NT2/D1 (cell line): Measurements from ENCODE around the gene PIP4K2C.

ENCODE experiments used
- DNase-seq: peaks from one replicate; pipeline ENCODE4 v3.0.0-alpha.2; 2011; ENCODE audit warnings: low read depth, low spot score
- H3K27me3 ChIP-seq: 2 replicates; pipeline ENCODE4 v1.6.0; 2011; ENCODE audit warnings: mild to moderate bottlenecking; ENCODE audit not compliant: insufficient read length, insufficient read depth
- H3K36me3 ChIP-seq: 2 replicates; pipeline ENCODE4 v1.6.1; 2011; ENCODE audit warnings: mild to moderate bottlenecking, low read length, mixed read lengths; ENCODE audit not compliant: insufficient read depth, insufficient read length
- H3K4me1 ChIP-seq: 2 replicates; pipeline ENCODE4 v1.5.1; 2011; ENCODE audit not compliant: insufficient read depth, insufficient read length
- H3K4me3 ChIP-seq: 2 replicates; pipeline ENCODE4 v1.5.1; 2011; ENCODE audit warnings: low read depth; ENCODE audit not compliant: insufficient read length
- H3K9ac ChIP-seq: 2 replicates; pipeline ENCODE4 v1.6.0; 2011; ENCODE audit warnings: low read depth; ENCODE audit not compliant: insufficient read length
- H3K9me3 ChIP-seq: 2 replicates; pipeline ENCODE4 v1.5.1; 2011; ENCODE audit warnings: mild to moderate bottlenecking, low read length; ENCODE audit not compliant: insufficient read depth
- SUZ12 ChIP-seq: IDR thresholded peaks from 2 replicates; pipeline ENCODE4 v1.6.1; 2011; ENCODE audit not compliant: insufficient read length, insufficient read depth; ENCODE audit errors: extremely low read depth
- YY1 ChIP-seq: IDR thresholded peaks from 2 replicates; pipeline ENCODE4 v1.6.1; 2011; ENCODE audit not compliant: insufficient read length, insufficient read depth
- ZNF274 ChIP-seq: IDR thresholded peaks from 2 replicates; pipeline ENCODE4 v1.6.1; 2011; ENCODE audit warnings: mild to moderate bottlenecking, low read depth, low read length

Gene PIP4K2C

DNA sequence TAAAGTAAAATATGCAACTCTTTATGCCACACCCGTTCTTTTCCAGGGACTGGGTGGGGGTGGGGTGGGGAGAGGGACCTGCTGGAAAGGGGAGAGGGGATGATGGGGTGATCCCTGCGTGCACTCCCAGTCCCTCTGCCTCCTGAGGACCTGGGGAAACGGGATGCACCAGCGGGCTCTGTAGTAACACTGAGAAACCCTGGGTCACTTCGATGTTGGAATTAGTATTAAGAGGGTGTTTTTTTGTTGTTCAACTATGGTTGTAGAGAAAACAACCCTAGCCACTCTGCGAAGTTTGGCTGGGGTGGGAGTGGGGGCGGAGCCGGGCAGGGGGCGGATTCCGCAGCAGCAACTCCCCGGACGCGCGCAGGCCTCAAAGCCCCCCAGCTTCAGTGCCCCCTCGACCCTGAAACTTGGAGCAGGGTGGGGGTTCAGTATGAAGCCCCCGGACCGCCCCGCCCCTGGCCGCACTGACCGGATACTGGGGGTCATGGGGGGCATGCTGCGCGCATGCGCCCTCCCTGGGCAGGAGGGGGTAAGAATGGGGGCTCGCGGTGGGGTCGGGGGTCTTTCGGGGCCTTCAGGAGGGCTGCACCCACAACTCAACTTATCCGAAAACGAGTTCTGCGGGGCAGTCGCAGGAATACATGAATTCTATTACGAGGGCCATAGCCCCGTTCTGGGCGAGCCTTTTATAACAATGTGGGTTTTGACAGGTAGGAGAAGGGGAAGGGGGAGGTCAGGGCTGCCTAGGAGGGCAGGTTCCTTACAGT lies 19.0 kb downstream of the PIP4K2C start:
- Histone ChIP-seq H3K27me3 (no peaks in the 10 kb centered on the region), H3K9ac (peak overlapping the region; percentile 81), H3K9me3 (no peaks in the 10 kb centered on the region), H3K4me3 (peak overlapping the region; percentile 55), H3K36me3 (peaks cover 49% of the 10 kb centered on the region), H3K4me1 (peaks cover 19% of the 10 kb centered on the region)
- TF ChIP-seq YY1 (no peak), SUZ12 (no peak), ZNF274 (no peak)
- DNase-seq = no peak

- Histone ChIP-seq H3K36me3 (peaks cover 55% of the 10 kb centered on the region), H3K9ac (peak overlapping the region; percentile 81), H3K9me3 (no peaks in the 10 kb centered on the region), H3K4me3 (peak overlapping the region; percentile 55), H3K4me1 (peaks cover 19% of the 10 kb centered on the region), H3K27me3 (no peaks in the 10 kb centered on the region)
- TF ChIP-seq YY1 (no peak), SUZ12 (no peak), ZNF274 (no peak)
- no peak for DNase-seq
These were observed 19.6 kb downstream of the PIP4K2C start for GRCh38 chr12:57610554-57611107.

GRCh38 chr12:57611108-57611826 lies 20.3 kb downstream of the PIP4K2C start, which contains the start of gene ARHGEF25:
TSS of gene ARHGEF25 (plus strand) at chr12:57611435. CDS start at chr12:57611895, 460 bp downstream.
- Histone ChIP-seq H3K27me3 (no peaks in the 10 kb centered on the region), H3K9ac (peak within 1 kb of the TSS; percentile 81), H3K9me3 (no peaks in the 10 kb centered on the region), H3K36me3 (peaks cover 60% of the 10 kb centered on the region), H3K4me1 (peaks cover 19% of the 10 kb centered on the region), H3K4me3 (peak within 1 kb of the TSS; percentile 60)
- DNase-seq = no peak
- TF ChIP-seq YY1 (no peak), SUZ12 (no peak), ZNF274 (no peak)

GRCh38 chr12:57611827-57612710 lies 21.1 kb downstream of the PIP4K2C start:
- H3K4me3 ChIP-seq = peak overlapping the region; percentile 60
- no peak for DNase-seq
- peaks cover 60% of the 10 kb centered on the region for H3K36me3 ChIP-seq
- H3K9ac ChIP-seq = peak overlapping the region; percentile 76
- H3K27me3 ChIP-seq = no peaks in the 10 kb centered on the region
- peaks cover 19% of the 10 kb centered on the region for H3K4me1 ChIP-seq
- TF ChIP-seq SUZ12 (no peak), YY1 (no peak), ZNF274 (no peak)
- no peaks in the 10 kb centered on the region for H3K9me3 ChIP-seq

DNA sequence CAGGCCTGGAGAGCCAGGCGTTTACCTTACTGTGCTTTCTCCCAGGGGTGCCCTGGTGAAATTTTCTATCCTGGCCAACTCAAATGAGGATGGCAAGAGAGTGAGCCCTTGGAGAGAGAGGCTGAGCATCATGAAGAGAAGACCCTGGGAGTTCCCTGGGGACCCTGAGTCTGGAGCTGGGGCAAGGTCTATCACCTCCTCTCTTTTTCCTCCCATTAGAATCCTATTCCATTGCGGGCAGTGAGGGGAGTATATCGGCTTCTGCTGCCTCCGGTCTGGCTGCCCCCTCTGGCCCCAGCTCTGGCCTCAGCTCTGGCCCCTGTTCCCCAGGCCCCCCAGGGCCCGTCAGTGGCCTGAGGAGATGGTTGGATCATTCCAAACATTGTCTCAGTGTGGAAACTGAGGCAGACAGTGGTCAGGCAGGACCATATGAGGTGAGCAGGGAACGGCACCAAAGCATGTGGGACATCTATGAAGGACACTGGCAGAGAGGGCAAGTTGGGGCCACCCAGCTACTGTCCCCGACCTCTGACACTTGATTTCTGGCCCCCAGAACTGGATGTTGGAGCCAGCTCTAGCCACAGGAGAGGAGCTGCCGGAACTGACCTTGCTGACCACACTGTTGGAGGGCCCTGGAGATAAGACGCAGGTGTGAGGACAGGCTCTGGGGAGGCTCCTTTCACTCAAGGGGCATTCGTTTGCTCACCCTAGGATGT lies 21.9 kb downstream of the PIP4K2C start:
- H3K9ac ChIP-seq = no peak overlapping the region
- peaks cover 55% of the 10 kb centered on the region for H3K36me3 ChIP-seq
- no peaks in the 10 kb centered on the region for H3K9me3 ChIP-seq
- no peaks in the 10 kb centered on the region for H3K27me3 ChIP-seq
- no peak overlapping the region for H3K4me3 ChIP-seq
- DNase-seq = no peak
- TF ChIP-seq YY1 (no peak), SUZ12 (no peak), ZNF274 (no peak)
- peaks cover 19% of the 10 kb centered on the region for H3K4me1 ChIP-seq

- Histone ChIP-seq H3K9me3 (no peaks in the 10 kb centered on the region), H3K4me1 (peaks cover 19% of the 10 kb centered on the region), H3K36me3 (peaks cover 50% of the 10 kb centered on the region), H3K27me3 (no peaks in the 10 kb centered on the region), H3K4me3 (no peak overlapping the region), H3K9ac (no peak overlapping the region)
- TF ChIP-seq ZNF274 (no peak), SUZ12 (no peak), YY1 (no peak)
- DNase-seq = no peak
These were observed 22.6 kb downstream of the PIP4K2C start for GRCh38 chr12:57613427-57614109.
